OCI-LY3 (cell line): ENCODE results near the gene ASTE1.

Source experiments
- H2AFZ ChIP-seq: fragments of 200-600, 300-600 bp; shearing (Covaris generic); 2 replicates; pipeline ENCODE4 v1.6.0; 2014; ENCODE audit warnings: antibody characterized with exemption, low read depth, low read length
- H3K27ac ChIP-seq: fragments of 200-600, 300-600 bp; sonication (generic); 2 replicates; pipeline ENCODE4 v1.5.1; 2014; ENCODE audit warnings: mild to moderate bottlenecking, low read length, moderate library complexity, mixed read lengths
- H3K27me3 ChIP-seq: fragments of 200-600, 300-600 bp; sonication (generic); 2 replicates; pipeline ENCODE4 v1.6.1; 2014; ENCODE audit warnings: low read depth, low read length, mixed read lengths
- H3K36me3 ChIP-seq: fragments of 200-600, 300-600 bp; sonication (generic); replicated peaks from 2 replicates; pipeline ENCODE3; 2014; ENCODE audit warnings: low read depth, low read length, mixed read lengths
- H3K4me1 ChIP-seq: fragments of 300-600, 200-600 bp; sonication (generic); 2 replicates; pipeline ENCODE4 v1.6.1; 2014; ENCODE audit warnings: low read length, mixed read lengths
- H3K4me2 ChIP-seq: fragments of 200-600, 300-600 bp; sonication (generic); 2 replicates; pipeline ENCODE4 v1.6.1; 2014; ENCODE audit warnings: low read length, mixed read lengths
- H3K4me3 ChIP-seq: fragments of 300-600, 200-600 bp; sonication (generic); 2 replicates; pipeline ENCODE4 v1.5.1; 2014; ENCODE audit warnings: antibody characterized with exemption, mild to moderate bottlenecking, low read length, moderate library complexity
- H3K79me2 ChIP-seq: fragments of 300-600, 200-600 bp; shearing (Covaris generic); 2 replicates; pipeline ENCODE4 v1.6.1; 2014; ENCODE audit warnings: mild to moderate bottlenecking, low read length, mixed read lengths
- H3K9ac ChIP-seq: fragments of 300-600, 200-600 bp; shearing (Covaris generic); 2 replicates; pipeline ENCODE4 v1.6.0; 2014; ENCODE audit warnings: mild to moderate bottlenecking, low read length, moderate library complexity
- H3K9me3 ChIP-seq: fragments of 200-600, 300-600 bp; shearing (Covaris generic); 2 replicates; pipeline ENCODE4 v1.6.1; 2014; ENCODE audit warnings: low read length, mixed read lengths; ENCODE audit not compliant: insufficient read depth
- H4K20me1 ChIP-seq: fragments of 200-600, 300-600 bp; sonication (generic); 2 replicates; pipeline ENCODE4 v1.6.1; 2016; ENCODE audit warnings: low read length, mixed read lengths; ENCODE audit not compliant: insufficient read depth
- CTCF ChIP-seq: fragments of 200-600, 300-600 bp; sonication (generic); IDR thresholded peaks from 2 replicates; pipeline ENCODE4 v1.5.1; 2014; ENCODE audit warnings: antibody characterized with exemption, low read length, low read depth
- EZH2phosphoT487 ChIP-seq: fragments of 200-600 bp; shearing (Covaris generic); IDR thresholded peaks from 2 replicates; pipeline ENCODE4 v1.6.1; 2018; ENCODE audit warnings: antibody characterized with exemption, mixed run types, low read depth

ASTE1 gene

GRCh38 chr3:130969621-130970020, 57.0 kb downstream of the ASTE1 start:
- TF ChIP-seq EZH2phosphoT487: no peak
- no peak for TF ChIP-seq CTCF
- Histone ChIP-seq H3K27me3 (no peaks in the 10 kb centered on the region), H3K4me3 (no peak overlapping the region), H3K4me1 (no peaks in the 10 kb centered on the region), H3K27ac (no peak overlapping the region), H3K79me2 (no peaks in the 10 kb centered on the region), H2AFZ (no peak overlapping the region), H4K20me1 (no peaks in the 10 kb centered on the region), H3K4me2 (no peak overlapping the region), H3K36me3 (peaks cover 22% of the 10 kb centered on the region), H3K9me3 (no peaks in the 10 kb centered on the region), H3K9ac (no peak overlapping the region)

GRCh38 chr3:130968221-130968620, 58.4 kb downstream of the ASTE1 start:
- H3K36me3 ChIP-seq: peaks cover 22% of the 10 kb centered on the region
- H3K4me2 ChIP-seq: no peak overlapping the region
- no peaks in the 10 kb centered on the region for H3K9me3 ChIP-seq
- no peaks in the 10 kb centered on the region for H3K79me2 ChIP-seq
- H3K4me1 ChIP-seq: no peaks in the 10 kb centered on the region
- H4K20me1 ChIP-seq: no peaks in the 10 kb centered on the region
- no peak overlapping the region for H3K27ac ChIP-seq
- H3K4me3 ChIP-seq: no peak overlapping the region
- H3K9ac ChIP-seq: no peak overlapping the region
- no peak overlapping the region for H2AFZ ChIP-seq
- H3K27me3 ChIP-seq: no peaks in the 10 kb centered on the region
- TF ChIP-seq CTCF (no peak), EZH2phosphoT487 (no peak)

GRCh38 chr3:130967281-130967680, 59.3 kb downstream of the ASTE1 start:
- Histone ChIP-seq H3K4me2 (no peak overlapping the region), H3K79me2 (no peaks in the 10 kb centered on the region), H3K4me1 (no peaks in the 10 kb centered on the region), H3K9me3 (no peaks in the 10 kb centered on the region), H3K36me3 (peaks cover 20% of the 10 kb centered on the region), H4K20me1 (no peaks in the 10 kb centered on the region), H3K27me3 (no peaks in the 10 kb centered on the region), H3K27ac (no peak overlapping the region), H3K4me3 (no peak overlapping the region), H2AFZ (no peak overlapping the region), H3K9ac (no peak overlapping the region)
- TF ChIP-seq CTCF (no peak), EZH2phosphoT487 (no peak)

- no peaks in the 10 kb centered on the region for H3K27me3 ChIP-seq
- no peak overlapping the region for H2AFZ ChIP-seq
- peaks cover 16% of the 10 kb centered on the region for H3K36me3 ChIP-seq
- no peak overlapping the region for H3K4me2 ChIP-seq
- H3K79me2 ChIP-seq: no peaks in the 10 kb centered on the region
- no peaks in the 10 kb centered on the region for H3K4me1 ChIP-seq
- no peak overlapping the region for H3K4me3 ChIP-seq
- no peak for TF ChIP-seq CTCF
- TF ChIP-seq EZH2phosphoT487: no peak
- H3K9me3 ChIP-seq: no peaks in the 10 kb centered on the region
- H4K20me1 ChIP-seq: no peaks in the 10 kb centered on the region
- no peak overlapping the region for H3K27ac ChIP-seq
- H3K9ac ChIP-seq: no peak overlapping the region
Measured at GRCh38 chr3:130963878-130964277, 62.7 kb downstream of the ASTE1 start.
